ENCODE data around the gene FAM3B.
"Not testable (repeated sequence)": the region's sequence is repeated elsewhere in the genome, so short reads cannot be mapped to it uniquely, and the experiment has no call there.

FAM3B gene

DNA sequence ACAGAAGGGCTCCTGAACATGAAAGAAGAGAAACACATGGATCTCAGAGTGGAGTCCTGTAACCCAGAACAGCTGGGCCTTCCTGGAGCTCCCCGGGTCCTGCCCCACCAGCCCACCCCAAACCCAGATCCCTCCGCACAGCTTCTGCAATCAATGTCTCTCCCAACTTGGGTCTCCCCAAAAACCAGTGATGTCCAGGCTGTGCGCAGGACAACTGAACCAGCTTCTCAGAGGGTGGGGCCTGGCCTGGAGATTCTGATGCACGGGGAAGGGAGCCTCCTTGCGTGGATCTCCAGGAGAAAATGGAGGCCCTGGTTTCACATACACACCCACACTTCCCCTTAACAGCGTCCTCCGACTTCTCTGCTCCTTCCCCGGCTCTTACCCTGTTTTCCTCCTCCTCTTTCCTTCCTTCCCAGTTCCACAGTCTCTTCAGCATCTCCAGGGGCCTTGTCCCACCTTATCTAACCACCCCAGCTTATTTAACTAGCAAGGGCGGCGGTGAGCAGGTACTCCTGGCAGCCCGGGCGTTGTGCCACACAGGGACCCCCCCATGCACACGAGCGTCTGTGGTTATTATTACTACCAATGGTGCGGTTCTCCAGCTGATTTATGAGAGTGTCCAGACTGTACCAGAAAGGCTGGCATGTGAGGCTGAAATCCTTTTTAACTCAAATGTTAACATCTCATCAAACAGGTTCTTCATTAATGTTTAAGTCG is 34.0 kb downstream of the FAM3B start:
- DNase-seq = no peak

DNA sequence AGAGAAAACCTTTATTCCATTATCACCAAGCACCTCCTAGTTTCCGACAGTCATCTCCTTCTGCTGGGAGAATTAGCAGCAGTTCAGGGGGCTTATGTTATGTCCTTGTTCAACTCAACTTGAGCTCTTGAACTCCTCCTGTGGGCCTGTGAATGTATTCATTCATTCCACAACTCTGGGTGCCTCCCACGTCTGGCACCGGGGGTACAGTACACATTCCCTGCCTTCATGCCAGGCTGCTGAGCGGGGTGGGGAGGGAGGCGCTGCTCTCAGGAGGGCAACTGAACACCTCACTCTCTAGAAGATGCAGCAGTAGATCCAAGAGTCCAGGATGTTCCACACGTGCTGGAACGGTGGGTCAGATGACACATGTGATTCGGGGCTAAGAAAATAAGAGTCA is 40.9 kb downstream of the FAM3B start:
- no peak for DNase-seq

DNA sequence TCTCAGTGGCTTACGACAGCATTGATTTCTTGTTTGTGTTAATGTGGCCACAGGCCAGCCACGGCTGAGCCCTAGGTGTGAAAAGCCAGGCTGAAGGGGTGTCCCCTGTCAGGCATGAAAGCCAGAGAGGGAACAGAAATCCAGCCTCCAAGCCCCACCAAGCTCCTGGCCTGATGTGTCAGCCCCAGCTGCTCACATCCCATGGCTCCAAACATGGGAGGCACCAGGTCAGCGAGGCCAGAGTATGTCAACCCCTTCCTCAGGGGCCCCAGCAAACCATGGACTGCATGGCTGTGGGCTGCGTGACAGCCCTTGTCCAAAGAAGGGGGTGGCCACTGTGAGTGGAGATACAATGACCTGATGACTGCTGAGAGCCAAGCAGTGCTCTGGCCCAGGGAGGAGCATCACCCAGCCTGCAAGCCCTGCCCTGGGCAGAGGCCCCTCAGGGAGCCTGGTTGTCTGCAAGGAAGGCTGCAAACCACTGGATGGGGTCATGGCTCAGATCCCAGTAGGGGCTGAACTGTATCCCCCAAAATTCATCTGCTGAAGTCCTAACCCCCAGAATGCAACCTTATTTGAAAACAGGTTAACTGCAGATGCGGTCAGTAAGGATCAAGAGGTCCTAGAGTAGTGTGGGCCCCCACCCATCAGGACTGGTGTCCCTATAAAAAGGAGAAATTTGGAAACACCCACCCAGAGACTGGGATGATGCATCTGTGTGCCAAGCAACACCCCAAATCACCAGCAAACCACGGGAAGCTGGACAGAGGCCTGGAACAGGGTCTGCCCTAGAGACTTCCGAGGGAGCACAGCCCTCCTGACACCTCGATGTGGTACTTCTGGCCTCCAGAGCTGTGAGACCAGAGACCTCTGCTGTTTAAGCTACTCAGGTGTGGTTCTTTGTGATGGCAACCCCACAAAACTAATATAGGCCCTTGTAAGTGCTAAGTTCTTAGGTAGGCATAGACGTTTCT is 41.9 kb downstream of the FAM3B start:
- DNase-seq = no peak

DNA sequence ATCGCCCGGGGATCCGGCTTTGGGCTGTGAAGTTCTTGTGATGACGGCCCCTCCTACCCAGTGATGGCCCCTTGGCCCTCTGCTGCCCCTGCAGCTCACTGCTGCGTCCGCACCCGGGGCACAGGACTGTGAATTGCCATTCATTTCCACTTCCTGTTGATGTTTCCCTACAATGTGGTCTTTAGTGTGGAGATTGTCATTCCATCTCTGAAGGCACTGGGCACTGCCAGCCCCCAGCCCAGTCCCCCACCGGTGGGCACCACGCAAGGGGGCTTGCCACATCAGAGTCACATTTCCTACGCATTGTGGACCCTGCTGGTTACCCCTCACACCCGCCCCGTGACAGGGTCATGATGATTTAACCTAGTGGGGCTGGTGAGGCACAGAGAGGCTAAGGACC is 42.7 kb downstream of the FAM3B start:
- no peak for DNase-seq

DNA sequence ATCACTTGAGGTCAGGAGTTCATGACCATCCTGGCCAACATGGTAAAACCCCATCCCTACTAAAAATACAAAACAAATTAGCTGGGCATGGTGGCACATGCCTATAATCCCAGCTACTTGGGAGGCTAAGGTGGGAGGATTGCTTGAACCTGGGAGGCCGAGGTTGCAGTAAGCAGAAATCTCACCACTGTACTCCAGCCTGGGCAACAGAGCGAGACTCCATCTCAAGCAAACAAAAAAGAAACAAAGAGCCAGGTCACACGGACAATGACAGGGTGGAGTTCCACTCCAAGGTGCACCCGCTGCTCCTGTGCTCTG is 43.1 kb downstream of the FAM3B start:
- DNase-seq = not testable (repeated sequence)

DNA sequence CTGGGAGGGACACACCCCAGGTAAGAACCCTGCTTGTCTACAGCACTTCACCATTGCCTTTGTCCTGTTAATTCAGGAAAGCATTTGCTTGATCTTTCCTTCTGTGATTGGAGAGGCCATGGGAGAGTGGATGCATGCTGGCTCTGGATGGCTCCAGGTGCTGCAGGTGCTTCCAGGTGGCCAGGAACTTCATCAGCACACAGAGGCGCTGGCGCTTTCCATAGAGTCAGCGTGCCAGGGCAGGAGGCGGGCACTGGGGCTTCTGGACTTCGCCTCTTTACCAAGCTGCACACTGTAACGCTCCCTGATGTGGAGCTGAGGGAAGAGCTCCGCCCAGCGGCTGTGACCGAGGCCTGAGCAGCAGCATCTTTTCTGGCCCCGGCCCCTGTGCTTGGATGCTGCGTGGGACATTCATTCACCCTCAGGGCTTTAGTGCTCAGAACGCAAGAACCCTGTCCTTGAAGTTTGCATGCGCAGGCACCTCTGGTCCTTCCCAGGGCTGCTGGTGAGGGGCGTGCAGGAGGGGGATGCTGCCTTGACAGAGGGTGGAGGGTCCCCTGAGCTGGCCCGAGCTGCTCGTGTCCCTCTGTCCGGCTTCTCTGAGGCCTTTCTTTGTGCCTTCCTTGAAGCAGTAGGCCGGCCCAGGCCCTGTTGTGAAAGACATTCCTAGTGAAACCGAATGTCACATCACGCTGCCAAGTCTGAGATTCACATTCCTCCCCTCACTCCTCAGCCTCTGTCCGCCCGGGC is 43.6 kb downstream of the FAM3B start:
- DNase-seq = no peak

DNA sequence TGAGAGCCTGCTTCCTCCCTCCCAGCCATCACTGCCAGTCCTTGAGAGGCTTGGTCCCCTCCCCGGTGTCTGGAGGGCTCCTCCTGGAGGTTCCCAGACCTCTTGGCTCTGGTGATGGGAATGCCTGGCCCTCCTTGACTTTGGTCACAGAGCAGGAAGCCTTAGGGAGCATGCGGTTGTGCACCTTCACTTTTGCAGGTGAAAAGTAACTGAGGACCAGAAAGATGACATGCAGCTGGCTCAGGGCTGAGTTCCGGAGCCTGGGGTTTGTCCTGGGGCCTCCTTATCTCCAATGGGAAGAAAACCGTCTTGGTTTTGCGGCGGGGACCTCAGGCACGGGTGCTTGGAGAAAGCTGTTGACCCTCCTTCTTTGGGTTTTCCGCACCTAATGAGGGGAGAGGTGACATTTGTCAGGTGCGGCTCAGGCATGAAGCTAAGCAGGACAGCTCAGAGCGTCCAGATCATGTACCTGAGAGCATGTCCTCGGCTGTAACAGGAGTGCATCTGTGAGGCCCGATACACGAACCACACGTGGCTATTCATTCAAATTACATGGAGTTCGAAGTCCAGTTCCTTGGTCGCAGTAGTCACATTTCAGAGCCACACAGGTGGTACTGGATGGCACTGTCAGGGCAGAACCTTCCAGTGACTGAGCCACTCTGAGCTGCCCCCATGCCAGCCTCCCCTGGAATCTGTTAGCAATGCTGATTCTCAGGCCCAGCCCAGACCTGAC is 44.6 kb downstream of the FAM3B start:
- DNase-seq = no peak

DNA sequence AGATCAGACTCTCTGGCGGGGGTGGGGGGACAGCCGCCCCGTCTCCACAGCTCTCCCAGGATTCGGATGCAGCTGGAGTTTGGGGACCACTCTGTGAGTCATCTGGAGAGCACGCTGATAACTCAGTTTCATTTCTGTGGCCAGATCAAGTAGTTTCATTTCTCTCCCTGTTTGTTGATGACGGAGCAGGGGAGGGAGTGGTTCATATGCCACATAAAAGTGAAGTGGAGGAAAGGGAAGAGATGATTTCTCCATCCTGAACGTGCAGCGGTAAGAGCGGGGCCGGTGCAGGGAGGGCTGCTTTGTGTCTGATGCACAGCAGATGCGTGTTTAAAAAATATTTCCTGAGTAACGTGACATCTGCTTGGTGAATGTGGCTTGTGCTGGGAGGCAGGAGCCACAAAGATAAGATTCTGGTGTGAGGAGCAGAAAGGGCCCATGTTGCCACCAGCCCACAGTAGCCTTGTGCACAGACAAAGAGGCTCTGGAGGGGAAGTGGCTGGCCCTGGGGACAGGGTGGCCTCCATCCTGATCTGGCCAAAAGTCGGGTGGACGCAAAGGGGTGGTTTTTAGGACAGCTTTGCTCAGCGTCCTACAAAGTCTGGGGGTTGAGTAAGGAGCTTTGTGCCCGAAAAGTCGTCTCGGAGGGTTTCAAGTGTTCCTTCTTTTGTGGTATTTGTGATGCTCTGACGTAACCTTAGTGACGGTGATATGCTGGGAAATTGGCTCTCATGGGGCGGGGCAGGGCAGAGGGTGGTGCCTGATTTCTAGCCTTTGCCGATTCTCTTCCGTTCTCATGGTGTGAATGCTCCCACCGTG is 45.4 kb downstream of the FAM3B start, which contains the start of gene MX2:
MX2 (plus strand) TSS at position 242 of the 819 bp plus-strand sequence. CDS start 14,880 bp downstream, outside the sequence.
- DNase-seq = peak; percentile 84 to 89

DNA sequence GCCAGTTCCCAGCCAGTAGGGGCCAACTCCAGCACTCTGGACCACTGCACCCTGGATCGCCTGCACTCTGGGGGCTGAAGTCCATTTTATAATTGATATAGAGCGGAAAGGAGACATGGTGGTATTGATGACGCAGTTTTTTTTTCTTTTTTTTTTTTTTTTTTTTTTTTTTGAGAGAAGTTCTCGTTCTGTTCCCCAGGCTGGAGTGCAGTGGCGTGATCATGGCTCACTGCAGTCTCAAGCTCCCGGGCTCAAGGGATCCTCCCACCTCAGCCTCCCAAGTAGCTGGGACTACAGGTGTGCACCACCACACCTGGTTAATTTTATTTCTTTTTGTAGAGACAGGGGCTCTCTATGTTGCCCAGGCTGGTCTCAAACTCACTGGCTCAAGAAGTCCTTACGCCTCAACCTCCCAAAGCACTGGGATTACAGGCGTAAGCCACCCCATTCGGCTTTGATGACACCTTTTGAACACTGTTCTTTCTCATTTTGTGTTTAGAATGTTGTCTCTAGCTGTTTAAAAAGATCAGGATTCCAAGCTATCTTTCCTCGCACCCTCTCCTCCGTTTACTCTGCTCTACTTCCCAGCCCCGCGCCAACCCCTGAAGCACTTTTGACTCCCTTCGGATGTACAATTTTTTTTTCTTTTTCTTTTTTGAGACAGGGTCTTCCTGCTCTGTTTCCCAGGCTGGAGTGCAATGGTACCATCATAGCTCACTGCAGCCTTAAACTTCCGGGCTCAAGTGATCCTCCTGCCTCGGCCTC is 46.2 kb downstream of the FAM3B start:
- DNase-seq = no peak

DNA sequence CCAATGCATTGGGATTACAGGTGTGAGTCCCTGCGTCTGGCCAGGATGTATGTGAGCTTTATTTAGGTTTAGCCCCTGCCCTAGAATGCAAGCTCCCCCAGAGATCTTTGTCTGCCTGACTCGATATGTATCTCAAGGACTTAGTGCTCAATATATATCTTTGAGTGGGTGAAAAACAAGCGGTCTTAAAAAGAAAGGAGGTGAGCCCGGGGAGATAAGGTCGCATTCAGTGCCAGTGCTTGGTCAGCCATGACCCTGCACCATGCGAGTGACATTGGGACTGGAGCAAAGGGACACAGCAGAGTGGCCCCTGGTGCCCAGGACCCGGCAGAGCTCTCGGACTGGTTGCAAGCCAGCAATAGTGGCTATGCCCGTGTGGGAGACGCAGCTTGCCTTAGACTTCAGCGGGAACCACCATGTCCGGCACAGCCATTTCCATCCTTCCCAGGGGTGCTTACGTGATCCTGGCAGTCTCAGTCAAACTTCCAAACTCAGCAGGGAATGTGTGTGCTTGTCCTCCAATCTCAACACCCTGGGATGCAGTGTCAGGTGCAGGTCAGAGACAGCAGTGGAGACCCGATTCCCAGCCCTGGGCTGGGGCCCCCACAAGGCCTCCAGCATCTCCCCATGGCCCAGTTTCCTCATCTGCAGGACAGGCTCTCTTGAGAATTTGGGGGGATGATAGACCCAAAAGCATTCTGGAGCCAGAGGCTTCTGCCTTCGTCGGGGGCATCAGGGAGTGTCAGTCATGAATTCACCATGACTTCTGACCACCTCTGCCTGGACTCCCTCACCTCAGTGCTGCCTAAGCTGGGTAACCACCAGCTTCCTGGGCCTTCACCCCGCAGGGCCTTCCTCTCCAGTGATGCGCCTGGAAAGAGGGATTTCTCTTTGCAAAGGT is 47.0 kb downstream of the FAM3B start:
- no peak for DNase-seq

DNA sequence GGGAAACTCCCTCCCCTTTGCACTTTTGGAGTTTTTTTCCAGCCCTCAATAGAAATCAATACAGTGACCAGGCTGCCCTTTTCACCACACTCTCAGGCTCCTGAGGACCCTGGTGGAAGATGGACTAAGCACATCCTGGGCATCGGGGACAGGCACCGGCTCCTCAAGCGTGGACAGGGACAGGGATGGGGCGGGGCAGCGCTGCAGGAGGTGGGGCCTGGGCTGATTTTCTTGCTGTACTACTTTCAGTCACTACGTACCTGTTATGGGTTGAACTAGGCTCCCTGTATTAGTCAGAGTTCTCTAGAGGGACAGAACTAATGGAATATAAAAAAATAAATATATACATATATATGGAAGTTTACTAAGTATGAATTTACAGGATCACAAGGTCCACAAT is 47.7 kb downstream of the FAM3B start:
- DNase-seq = no peak

DNA sequence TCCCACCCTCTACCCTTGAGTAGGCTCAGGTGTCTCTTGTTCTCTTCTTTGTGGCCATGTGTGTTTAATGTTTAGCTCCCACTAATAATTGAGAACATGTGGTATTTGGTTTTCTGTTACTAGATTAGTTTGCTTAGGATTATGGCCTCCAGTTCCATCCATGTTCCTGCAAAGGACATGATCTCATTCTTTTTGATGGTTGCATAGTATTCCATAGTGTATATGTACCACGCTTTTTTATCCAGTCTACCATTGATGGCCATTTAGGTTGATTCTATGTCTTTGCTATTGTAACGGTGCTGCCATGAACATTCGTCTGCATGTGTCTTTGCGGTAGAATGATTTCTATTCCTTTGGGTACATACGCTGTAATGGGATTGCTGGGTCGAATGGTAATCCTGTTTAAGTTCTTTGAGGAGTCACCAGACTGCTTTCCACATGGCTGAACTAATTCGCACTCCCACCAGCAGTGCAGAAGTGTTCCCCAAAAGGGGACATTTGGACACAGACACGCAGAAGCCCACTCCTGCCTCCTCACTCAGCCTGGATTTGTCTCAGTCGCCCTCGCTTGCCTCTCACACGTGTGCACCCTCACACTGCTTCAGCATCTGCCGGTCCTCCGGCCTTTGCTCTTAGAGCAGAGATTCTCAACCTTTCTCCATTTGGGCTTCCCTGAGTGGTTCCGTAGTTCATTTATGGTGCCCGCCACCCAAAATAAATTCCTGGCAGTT is 48.9 kb downstream of the FAM3B start:
- no peak for DNase-seq

DNA sequence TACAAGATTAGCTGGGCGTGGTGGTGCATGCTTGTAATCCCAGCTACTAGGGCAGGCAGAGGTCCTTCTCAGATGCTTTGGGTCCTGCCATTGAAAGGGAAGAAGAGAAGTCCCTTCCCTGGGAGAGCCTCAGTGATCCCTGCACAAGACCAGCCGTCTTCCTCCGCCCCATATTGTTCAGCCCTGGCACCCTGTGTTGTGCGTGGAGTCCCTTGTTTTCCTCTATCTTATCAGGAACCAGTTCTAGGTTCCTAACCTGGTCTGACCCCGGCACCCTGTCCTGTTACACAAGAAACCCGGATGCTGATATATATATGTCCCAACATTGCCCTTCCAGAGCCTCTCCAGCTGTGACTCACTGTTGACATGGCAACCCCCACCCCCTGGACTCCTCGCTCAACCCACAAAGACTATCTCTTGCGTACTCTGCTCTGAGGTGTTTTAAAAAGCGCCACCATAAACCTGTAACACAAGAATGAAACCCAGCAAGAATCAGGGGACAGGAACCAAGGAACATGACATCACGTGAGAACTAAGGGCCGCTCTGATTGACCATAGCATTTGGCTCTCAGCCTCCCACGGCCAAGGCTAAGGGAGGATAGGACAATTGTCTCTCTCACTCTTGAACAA is 50.0 kb downstream of the FAM3B start:
- DNase-seq = peak; percentile 93 to 95

DNA sequence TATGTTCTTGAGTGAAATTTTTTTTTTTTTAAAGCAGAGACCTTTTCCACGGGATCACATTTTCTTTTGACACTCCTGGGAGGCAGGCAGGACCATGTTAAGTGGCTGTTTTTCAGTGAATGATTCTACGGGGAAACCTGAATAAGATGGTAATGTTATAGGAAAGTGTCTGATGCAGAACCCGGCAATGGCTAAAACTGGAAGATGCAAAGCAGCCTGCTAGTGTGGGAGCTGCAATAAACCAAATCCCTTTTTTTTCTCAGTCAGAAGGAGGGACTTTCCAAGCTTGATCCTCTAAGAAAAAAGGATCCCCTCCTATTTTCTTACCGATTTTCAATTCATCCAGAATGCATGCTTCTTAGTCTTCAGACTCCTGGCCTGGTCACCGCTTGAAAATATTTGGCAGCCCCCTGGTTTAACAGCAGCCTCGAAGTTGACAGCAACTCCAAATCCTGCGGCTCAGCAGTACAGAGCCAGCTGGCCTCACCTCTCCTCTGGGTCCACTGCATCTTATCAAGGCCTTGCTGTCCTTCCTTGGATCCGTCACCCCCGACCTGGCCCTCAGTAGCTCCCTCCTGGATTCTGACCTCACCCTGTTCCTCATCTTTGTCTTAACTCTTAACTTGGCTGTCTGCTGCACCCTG is 50.8 kb downstream of the FAM3B start:
- DNase-seq = peak in 1 of 2 donors; percentile 28

DNA sequence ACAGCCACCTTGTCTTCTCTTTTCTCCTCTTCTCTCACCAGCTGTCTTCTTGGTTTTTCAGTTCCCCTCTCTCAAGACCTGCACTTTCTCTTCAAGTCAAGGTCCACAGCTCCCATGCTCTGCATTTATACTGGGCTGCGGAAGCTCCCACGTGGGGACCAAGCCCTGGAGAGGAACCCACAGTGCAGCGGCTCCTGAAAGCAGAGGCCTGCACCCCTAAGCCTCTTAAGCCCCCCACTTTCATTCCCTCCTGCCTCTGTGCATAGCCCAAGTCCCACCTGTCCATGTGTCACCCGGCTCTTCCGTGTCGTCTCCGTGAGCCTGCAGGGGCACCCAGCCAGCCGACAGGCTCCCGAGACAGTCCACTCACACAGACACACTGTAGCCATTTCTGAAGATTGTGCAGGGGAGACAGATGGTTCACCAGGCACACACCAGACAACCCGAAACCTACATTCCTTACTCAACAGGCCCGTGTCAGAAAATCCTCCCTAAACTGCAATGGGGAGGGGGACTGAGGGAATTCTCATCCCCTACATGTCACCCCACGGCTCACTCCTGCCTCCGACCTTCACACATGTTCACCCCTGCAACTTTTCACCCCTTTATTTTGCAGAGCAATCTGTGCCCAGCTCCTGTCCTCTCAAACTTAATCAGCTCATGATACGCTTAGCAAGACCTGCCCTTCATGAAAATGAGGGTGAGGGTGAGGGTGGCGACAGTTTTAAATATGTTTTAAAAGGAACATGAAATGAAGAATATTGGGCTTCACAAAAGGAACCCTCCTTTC is 51.5 kb downstream of the FAM3B start:
- no peak for DNase-seq

DNA sequence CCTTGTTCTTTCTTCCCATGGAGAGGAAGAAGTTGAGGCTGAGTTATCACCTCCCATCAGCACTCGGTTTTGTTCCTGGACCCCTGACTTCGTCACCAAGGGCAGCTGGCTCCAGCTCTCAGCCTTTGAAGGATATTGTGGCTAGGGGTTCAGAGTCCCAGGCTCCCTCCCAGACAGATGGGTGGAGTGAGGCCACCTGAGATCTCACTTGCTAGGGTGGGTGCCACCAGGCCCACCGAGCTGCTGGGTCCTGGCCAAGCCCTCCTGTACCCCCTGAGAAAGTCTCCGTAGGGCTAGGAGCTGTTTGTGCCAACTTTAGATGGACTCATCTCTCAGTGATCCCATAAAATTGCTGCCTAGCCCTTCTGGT is 52.1 kb downstream of the FAM3B start:
- no peak for DNase-seq
